Fibroblast of villous mesenchyme (primary cell): ENCODE results near the gene RASSF7. TPM values are rescaled to one million over a fixed set of nuclear protein-coding genes. Genes with fewer than 3 reads are reported as not detected.
A peak's percentile ranks its signal among the peaks of the same experiment; 100 is the strongest.

Source experiments
- DNase-seq: peaks from one replicate; pipeline ENCODE4 v3.0.0-alpha.2; 2010; ENCODE audit warnings: low read depth
- H3K4me3 ChIP-seq: 2 replicates; pipeline ENCODE4 v1.5.1; 2011; ENCODE audit warnings: low read depth, mild to moderate bottlenecking, low read length
- total RNA-seq: library from RNA; depleted of rRNA; stranded (reverse); fragments of >200 nt; gene quantifications from 2 replicates; pipeline ENCODE4 v1.2.3, GENCODE V29; 2012
- TF ChIP-seq, protein P1 (sequence below): IDR thresholded peaks from 2 replicates; pipeline ENCODE4 v1.5.1; 2012; ENCODE audit warnings: low read depth, mild to moderate bottlenecking, low read length; ENCODE audit not compliant: insufficient read depth

Gene RASSF7
- total RNA-seq, 1 donor: 15.5 TPM

DNA sequence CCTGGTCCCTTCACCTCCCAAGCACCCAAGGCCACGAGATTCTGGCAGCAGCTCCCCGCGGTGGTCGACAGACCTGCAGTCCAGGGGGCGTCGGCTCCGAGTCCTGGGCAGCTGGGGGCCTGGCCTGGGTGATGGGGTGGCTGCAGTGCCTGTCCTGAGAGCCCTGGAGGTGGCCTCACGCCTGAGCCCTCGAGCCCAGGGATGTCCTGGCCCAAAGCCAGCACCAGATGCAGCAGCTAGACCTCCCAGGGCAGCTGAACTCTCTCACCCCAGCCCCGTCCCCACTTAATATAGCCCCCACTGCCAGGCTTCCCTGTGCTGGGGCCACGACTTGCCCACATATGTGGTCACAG, 6.8 kb upstream of the RASSF7 start:
- no peak for DNase-seq
- no peak overlapping the region for H3K4me3 ChIP-seq
- TF ChIP-seq, protein P1, sequence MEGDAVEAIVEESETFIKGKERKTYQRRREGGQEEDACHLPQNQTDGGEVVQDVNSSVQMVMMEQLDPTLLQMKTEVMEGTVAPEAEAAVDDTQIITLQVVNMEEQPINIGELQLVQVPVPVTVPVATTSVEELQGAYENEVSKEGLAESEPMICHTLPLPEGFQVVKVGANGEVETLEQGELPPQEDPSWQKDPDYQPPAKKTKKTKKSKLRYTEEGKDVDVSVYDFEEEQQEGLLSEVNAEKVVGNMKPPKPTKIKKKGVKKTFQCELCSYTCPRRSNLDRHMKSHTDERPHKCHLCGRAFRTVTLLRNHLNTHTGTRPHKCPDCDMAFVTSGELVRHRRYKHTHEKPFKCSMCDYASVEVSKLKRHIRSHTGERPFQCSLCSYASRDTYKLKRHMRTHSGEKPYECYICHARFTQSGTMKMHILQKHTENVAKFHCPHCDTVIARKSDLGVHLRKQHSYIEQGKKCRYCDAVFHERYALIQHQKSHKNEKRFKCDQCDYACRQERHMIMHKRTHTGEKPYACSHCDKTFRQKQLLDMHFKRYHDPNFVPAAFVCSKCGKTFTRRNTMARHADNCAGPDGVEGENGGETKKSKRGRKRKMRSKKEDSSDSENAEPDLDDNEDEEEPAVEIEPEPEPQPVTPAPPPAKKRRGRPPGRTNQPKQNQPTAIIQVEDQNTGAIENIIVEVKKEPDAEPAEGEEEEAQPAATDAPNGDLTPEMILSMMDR: no peak

DNA sequence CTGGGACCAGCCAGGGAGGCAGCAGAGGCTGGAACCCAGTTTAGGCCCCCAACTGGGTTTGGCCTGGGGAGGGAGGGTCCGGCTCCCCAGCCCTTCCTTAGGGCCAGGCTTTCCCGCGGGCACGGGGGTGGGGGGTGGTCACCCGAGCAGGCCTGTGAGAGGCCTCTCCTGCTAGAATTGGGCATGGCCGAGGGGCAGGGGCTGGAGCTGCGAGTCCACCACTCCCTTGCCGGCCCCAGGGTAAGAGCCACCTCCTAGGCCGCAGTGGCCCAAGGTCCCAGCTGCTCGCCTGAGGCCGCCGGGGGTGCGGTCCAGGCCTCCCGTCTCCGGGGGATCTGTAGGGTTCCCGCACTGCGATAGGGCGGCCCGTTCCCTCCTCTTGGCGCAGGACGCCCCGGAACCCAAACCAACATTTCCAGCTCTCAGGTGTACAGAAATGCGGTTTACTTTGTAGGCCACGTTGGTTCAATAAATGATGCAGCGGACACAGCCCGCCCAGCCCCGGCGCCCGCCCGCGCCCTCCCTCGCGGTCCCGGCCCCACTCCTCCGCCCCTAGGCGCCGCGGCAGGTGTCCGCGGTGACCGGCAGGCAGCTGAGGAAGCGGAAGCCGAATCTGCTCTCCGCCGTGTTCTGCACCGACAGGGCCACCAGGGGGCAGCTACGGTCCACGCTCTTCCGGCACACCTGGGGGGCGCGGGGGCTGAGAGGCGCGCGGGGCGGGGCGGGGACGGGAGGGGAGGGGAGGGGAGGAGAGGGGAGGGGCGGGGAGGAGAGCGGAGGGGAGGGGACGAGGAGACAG, 6.1 kb upstream of the RASSF7 start:
- H3K4me3 ChIP-seq: peak overlapping the region; percentile 9
- peak; percentile 37 for DNase-seq
- TF ChIP-seq, protein P1: peak; percentile 49

DNA sequence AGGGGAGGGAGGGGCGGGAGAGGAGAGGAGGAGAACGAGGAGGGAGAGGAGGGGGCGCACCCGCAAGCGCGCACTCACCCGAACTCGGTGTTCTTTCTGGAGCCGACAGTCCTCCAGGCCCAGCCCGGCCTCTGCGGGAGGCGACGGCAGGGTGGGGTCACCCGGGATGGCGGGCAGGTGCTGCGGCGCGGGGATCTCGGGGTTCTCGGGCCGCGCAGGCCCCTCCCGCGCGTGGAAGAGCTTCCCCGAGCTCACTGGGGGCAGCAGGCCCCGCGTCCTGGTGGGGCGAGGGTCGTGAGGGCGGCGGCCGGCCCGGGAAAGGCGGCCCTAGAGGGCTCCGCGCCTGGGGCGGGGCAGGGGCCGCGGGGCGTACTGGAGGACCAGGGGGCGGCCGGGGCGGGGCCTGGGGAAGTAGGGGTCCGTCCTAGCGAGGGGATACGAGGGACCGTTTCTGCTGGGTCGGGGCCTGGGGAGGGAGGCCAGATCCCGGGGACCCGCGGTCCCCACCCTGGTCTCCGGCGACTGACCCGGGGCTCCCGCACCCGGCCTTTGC, 5.5 kb upstream of the RASSF7 start:
- DNase-seq: no peak
- TF ChIP-seq, protein P1: no peak
- peak overlapping the region; percentile 39 for H3K4me3 ChIP-seq

DNA sequence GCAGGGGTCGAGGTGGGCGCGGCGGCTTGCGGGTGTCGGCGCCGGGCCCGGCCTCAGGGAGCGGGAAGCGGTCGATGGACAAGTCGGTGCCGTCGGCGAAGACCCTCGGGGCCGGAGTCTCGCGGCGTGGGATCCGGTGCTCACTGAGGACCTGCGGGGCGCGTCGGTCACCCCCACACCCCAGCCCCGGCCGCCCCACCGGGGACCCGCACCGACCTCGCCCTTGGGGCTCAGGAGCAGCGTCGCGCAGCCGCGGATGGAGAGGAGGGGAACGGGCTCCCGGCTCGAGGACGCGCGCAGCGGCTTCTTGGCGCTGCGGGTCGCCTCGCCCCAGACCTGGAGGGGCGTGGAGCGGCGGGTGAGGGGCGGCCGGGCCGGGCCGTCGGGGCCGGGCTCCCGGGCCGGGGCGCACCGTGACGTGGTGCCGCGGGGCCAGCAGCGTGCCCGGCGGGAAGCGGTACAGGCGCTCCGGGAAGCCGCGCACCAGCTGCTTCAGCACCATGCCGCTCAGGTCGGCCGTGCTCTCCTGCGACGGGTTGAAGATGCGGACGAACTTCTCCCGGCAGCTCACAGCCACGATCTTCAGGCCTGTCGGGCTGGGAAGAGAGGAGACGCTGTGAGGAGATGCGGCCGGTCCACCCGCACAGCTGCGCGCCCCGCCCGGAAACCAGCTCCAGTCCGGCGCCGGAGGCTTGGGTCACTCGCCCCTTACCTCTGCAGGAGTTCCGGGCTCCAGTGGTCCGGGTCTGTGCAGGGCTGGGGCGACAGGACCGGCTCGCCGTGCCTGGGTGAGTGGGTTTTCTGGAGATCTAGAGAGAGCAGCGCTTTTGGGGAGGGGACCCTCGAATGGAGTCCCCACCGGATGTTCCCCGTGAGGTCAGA, 4.7 kb upstream of the RASSF7 start:
- TF ChIP-seq, protein P1: no peak
- DNase-seq: no peak
- no peak overlapping the region for H3K4me3 ChIP-seq

DNA sequence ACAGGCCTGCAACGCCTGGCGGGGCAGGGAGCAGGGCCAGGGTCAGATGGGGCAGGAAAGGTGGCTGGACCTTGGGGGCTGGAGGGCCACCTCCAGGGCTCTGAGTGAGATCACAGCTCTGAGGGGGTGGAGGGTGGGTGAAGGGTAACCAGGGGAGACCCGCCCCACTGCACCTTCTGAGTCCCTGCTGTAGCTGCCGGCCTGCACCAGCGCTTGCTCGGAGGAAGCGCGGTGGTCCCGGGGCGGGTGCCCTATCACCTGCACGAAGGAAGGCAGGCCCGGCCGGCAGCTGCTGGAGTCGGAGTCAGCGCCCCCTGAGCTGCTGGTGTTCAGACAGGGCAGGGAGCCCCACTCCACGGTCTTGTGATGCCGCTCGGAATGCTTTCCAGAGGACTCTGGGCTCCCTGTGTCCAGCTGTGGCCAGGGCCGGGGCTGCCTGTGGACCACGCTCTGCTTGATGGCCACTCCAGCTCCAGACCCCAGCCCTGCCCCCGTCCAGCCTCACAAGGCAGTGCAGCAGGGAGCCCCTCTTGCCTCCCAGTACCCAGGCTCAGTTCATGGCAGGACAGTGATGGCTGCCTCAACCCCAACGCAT, 4.0 kb upstream of the RASSF7 start:
- no peak overlapping the region for H3K4me3 ChIP-seq
- TF ChIP-seq, protein P1: no peak
- no peak for DNase-seq

DNA sequence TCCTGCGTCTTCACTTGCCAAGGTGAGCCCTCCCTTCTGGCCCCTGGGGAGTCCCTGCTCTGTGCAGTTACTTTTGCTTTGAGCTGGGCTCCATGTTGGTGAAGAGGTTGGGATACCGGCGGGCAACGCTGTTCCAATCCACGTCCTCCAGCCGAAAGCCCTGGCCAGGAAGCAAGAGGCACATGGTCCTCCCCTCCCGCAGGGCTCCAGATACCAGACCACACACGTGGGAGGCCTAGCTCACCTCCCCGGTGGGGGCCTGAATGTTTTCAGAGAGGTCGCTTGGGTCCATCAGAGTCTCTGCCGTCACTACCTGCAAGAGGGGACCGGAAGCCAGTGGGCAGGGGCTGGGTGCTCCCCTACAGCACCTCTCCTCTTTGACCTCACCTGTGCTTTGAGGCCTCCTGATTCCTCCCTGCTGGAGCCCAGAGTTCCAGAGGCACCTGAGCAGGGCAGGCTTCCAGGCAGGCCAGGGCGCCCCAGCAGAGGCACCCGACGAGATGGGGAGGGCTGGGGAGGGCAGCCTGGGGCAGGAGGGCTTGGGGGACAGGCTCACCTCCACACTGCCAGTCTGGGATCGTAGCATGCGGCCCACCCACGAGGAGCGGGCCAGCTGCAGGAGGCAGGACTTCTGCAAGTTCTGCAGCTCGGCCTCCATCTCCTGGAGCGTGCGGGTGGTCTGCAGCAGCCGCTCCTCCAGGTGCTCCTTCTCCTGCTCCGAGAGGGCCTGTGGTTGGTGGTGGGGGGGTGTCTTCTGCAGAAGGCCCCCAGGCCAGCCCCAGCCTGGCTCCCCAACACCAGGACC, 3.2 kb upstream of the RASSF7 start:
- DNase-seq: no peak
- TF ChIP-seq, protein P1: no peak
- H3K4me3 ChIP-seq: no peak overlapping the region
